K562 (cell line): Measurements from ENCODE around the gene ARPC1A. TPM values are rescaled to one million over a fixed set of nuclear protein-coding genes. Genes with fewer than 3 reads are reported as not detected.

Experiments used
- FOXM1 ChIP-seq, 2 experiments: fragments of 450-650 bp in 1 of 2; sonication (generic) in 1 of 2; formaldehyde crosslinking in 1 of 2; IDR thresholded peaks; 2 replicates each; pipeline versions ENCODE4 v1.6.1 to v1.9.0; 2017 to 2022; ENCODE audit warnings: low read depth in 2 of 2, mild to moderate bottlenecking in 2 of 2, missing genetic modification reagents in 1 of 2, moderate library complexity in 1 of 2
- GTF2E2 ChIP-seq: fragments of 200-800 bp; sonication (Bioruptor generic); IDR thresholded peaks from 2 replicates; pipeline ENCODE4 v1.6.1; 2016; ENCODE audit warnings: missing genetic modification characterization, missing compliant biosample characterization
- HNRNPH1 ChIP-seq: fragments of 200-400 bp; formaldehyde crosslinking; optimal IDR thresholded peaks from 2 replicates; pipeline ENCODE3; 2017; ENCODE audit warnings: low read depth, mild to moderate bottlenecking, low read length, moderate library complexity
- ILK ChIP-seq: fragments of 450-650 bp; IDR thresholded peaks from 2 replicates; pipeline ENCODE4 v1.6.1; 2016; ENCODE audit warnings: missing genetic modification characterization, low read depth, mild to moderate bottlenecking, missing compliant biosample characterization, moderate library complexity, borderline replicate concordance
- KDM5B ChIP-seq: fragments of 200-600 bp; sonication (generic); IDR thresholded peaks from 2 replicates; pipeline ENCODE4 v1.6.1; 2012; ENCODE audit warnings: low read depth, mild to moderate bottlenecking, moderate library complexity, low read length, control low read depth, inconsistent platforms; ENCODE audit not compliant: insufficient replicate concordance
- POLR2AphosphoS5 ChIP-seq: IDR thresholded peaks from 2 replicates; pipeline ENCODE4 v1.6.1; 2011; ENCODE audit warnings: mild to moderate bottlenecking, low read depth, low read length, moderate library complexity; ENCODE audit not compliant: control insufficient read depth, insufficient read depth
- RNF2 ChIP-seq: sonication (generic); IDR thresholded peaks from 2 replicates; pipeline ENCODE4 v1.6.1; 2016
- SREBF2 ChIP-seq: sonication (generic); formaldehyde crosslinking; IDR thresholded peaks from 2 replicates; pipeline ENCODE4 v1.4.0; 2020; ENCODE audit warnings: mild to moderate bottlenecking, missing genetic modification reagents
- ZNF212 ChIP-seq: fragments of 450-650 bp; formaldehyde crosslinking; IDR thresholded peaks from 2 replicates; pipeline ENCODE4 v1.4.0; 2020; ENCODE audit warnings: mild to moderate bottlenecking
- polyA plus RNA-seq, 8 experiments: library from polyadenylated mRNA; depleted of rRNA in 4 of 8; stranded (reverse) in 5 of 8; unstranded in 3 of 8; fragments of >200 nt; fragmentation: Nextera tagmentation in 2 of 8; fragmentation: Illumina TruSeq in 1 of 8; extraction: Ambion mirVana in 2 of 8; extraction: Trizol in 1 of 8; gene quantifications; 2 replicates each; pipeline versions ENCODE4 v1.2.1 to v1.2.3, GENCODE V29; 2011 to 2014; ENCODE audit warnings: inconsistent platforms in 1 of 8, missing spikeins in 1 of 8
- total RNA-seq, 7 experiments: library from RNA; depleted of rRNA in 6 of 7; stranded (reverse); fragments of >200 nt in 6 of 7; fragmentation: Illumina TruSeq in 2 of 7; extraction: Trizol in 2 of 7; gene quantifications; 2 replicates each; pipeline versions ENCODE4 v1.2.1 to v1.2.3, GENCODE V29; 2011 to 2021; ENCODE audit warnings: low replicate concordance in 1 of 7
- TF ChIP-seq, protein P1 (sequence below): fragments of 200-800 bp; sonication (Bioruptor generic); IDR thresholded peaks from 2 replicates; pipeline ENCODE4 v1.6.1; 2016; ENCODE audit warnings: missing genetic modification characterization, missing compliant biosample characterization
- TF ChIP-seq, protein P2 (sequence below): fragments of 250-450 bp; sonication (Bioruptor Pico); IDR thresholded peaks from 2 replicates; pipeline ENCODE4 v1.9.0; 2021; ENCODE audit warnings: mild to moderate bottlenecking
- TF ChIP-seq, protein P3 (sequence below), 2 experiments: fragments of 450-650 bp in 1 of 2; sonication (generic) in 1 of 2; formaldehyde crosslinking in 1 of 2; IDR thresholded peaks in 1 of 2; conservative IDR thresholded peaks in 1 of 2; 2 replicates each; pipeline versions ENCODE4 v1.6.1 to v1.8.1; 2016 to 2023; ENCODE audit warnings: mild to moderate bottlenecking in 2 of 2, moderate library complexity in 2 of 2, inconsistent platforms in 1 of 2, missing genetic modification reagents in 1 of 2
- TF ChIP-seq, protein P4 (sequence below), 2 experiments: fragments of 450-650 bp in 1 of 2; IDR thresholded peaks; 2 replicates each; pipeline ENCODE4 v1.6.1; 2011 to 2017; ENCODE audit warnings: low read depth in 2 of 2, antibody characterized with exemption in 1 of 2, borderline replicate concordance in 1 of 2, low read length in 1 of 2, mild to moderate bottlenecking in 1 of 2, mixed read lengths in 1 of 2; ENCODE audit not compliant: control insufficient read depth in 1 of 2

ARPC1A gene
- total and polyA plus RNA-seq, 9 of the 15 experiments (the other 6 are each of a cell fraction or from before 2014, with no cell fraction given): 39.5 to 151 (median 86.1) TPM

DNA sequence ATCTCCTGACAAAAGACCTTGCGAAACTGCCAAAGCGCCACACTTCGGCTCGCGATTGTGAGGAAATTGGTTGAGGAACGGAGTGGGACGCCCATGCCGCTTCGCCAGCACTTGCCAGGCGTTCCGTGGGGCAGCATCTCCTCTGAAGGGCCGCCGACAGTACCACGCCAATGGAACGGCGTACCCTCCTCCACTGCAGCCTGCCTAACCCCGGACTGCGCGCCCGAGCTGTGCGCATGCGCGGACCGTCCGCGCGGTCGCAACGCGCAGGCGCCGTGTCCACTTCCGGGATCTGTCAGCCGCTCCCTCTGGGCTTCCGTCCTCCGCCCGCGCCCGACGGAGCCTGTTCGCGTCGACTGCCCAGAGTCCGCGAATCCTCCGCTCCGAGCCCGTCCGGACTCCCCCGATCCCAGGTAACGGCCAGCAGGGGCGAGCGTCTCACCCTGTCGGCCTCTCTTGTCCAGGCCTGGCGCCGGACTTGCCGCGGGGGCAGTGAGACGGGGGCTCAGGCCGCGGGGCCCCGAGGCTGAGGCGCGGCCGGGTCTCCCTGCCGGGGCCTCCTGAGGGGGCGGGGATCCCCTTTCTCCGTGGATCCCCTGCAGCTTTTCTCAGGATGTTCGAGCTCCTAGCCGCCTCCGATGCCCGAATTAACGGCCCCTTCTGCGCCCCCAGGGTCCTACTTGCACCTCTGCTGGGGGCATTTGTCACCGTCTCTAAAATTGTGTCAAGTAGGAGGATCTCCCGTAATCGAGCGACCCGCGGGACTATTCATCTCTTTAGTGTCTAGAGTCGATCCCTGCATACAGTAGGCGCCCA lies at the start of gene ARPC1A (continued):
- TF ChIP-seq, protein P1, sequence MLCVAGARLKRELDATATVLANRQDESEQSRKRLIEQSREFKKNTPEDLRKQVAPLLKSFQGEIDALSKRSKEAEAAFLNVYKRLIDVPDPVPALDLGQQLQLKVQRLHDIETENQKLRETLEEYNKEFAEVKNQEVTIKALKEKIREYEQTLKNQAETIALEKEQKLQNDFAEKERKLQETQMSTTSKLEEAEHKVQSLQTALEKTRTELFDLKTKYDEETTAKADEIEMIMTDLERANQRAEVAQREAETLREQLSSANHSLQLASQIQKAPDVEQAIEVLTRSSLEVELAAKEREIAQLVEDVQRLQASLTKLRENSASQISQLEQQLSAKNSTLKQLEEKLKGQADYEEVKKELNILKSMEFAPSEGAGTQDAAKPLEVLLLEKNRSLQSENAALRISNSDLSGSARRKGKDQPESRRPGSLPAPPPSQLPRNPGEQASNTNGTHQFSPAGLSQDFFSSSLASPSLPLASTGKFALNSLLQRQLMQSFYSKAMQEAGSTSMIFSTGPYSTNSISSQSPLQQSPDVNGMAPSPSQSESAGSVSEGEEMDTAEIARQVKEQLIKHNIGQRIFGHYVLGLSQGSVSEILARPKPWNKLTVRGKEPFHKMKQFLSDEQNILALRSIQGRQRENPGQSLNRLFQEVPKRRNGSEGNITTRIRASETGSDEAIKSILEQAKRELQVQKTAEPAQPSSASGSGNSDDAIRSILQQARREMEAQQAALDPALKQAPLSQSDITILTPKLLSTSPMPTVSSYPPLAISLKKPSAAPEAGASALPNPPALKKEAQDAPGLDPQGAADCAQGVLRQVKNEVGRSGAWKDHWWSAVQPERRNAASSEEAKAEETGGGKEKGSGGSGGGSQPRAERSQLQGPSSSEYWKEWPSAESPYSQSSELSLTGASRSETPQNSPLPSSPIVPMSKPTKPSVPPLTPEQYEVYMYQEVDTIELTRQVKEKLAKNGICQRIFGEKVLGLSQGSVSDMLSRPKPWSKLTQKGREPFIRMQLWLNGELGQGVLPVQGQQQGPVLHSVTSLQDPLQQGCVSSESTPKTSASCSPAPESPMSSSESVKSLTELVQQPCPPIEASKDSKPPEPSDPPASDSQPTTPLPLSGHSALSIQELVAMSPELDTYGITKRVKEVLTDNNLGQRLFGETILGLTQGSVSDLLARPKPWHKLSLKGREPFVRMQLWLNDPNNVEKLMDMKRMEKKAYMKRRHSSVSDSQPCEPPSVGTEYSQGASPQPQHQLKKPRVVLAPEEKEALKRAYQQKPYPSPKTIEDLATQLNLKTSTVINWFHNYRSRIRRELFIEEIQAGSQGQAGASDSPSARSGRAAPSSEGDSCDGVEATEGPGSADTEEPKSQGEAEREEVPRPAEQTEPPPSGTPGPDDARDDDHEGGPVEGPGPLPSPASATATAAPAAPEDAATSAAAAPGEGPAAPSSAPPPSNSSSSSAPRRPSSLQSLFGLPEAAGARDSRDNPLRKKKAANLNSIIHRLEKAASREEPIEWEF (CRISPR knock-in tag): no peak
- TF ChIP-seq RNF2: peak; percentile 52; the same call in 1 of the 2 replicates
- TF ChIP-seq, protein P2, sequence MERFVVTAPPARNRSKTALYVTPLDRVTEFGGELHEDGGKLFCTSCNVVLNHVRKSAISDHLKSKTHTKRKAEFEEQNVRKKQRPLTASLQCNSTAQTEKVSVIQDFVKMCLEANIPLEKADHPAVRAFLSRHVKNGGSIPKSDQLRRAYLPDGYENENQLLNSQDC (CRISPR knock-in tag): peak; percentile 2; the same call in 1 of the 2 replicates
- no peak for TF ChIP-seq SREBF2 (CRISPR knock-in tag)
- TF ChIP-seq KDM5B: peak; percentile 95
- no peak for TF ChIP-seq FOXM1 (IDR thresholded peaks at IDR 0.05; ENCODE audit: low read depth)
- TF ChIP-seq FOXM1 (CRISPR knock-in tag; IDR thresholded peaks at IDR 0.05; ENCODE audit: low read depth): no peak
- TF ChIP-seq HNRNPH1: no peak
- no peak for TF ChIP-seq ILK
- peak; percentile 89; the same call in 1 of the 2 replicates for TF ChIP-seq ZNF212 (CRISPR knock-in tag)
- peak; percentile 92 for TF ChIP-seq GTF2E2 (tag)
- TF ChIP-seq, protein P3, sequence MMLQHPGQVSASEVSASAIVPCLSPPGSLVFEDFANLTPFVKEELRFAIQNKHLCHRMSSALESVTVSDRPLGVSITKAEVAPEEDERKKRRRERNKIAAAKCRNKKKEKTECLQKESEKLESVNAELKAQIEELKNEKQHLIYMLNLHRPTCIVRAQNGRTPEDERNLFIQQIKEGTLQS (IDR thresholded peaks at IDR 0.05): no peak
- TF ChIP-seq, protein P3 (CRISPR knock-in tag; conservative IDR thresholded peaks at IDR 0.05): 0 out of 2 replicates have a peak, but pooled peaks have one; percentile 24
- peak; percentile 94 for TF ChIP-seq POLR2AphosphoS5
- TF ChIP-seq, protein P4, sequence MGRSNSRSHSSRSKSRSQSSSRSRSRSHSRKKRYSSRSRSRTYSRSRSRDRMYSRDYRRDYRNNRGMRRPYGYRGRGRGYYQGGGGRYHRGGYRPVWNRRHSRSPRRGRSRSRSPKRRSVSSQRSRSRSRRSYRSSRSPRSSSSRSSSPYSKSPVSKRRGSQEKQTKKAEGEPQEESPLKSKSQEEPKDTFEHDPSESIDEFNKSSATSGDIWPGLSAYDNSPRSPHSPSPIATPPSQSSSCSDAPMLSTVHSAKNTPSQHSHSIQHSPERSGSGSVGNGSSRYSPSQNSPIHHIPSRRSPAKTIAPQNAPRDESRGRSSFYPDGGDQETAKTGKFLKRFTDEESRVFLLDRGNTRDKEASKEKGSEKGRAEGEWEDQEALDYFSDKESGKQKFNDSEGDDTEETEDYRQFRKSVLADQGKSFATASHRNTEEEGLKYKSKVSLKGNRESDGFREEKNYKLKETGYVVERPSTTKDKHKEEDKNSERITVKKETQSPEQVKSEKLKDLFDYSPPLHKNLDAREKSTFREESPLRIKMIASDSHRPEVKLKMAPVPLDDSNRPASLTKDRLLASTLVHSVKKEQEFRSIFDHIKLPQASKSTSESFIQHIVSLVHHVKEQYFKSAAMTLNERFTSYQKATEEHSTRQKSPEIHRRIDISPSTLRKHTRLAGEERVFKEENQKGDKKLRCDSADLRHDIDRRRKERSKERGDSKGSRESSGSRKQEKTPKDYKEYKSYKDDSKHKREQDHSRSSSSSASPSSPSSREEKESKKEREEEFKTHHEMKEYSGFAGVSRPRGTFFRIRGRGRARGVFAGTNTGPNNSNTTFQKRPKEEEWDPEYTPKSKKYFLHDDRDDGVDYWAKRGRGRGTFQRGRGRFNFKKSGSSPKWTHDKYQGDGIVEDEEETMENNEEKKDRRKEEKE (IDR thresholded peaks at IDR 0.05; ENCODE audit: borderline replicate concordance in 1 of 2, control insufficient read depth in 1 of 2, low read depth in 2 of 2, low read length in 1 of 2): no peak
